RKO (cell line): ENCODE data around the gene LHPP.

ENCODE experiments used
- DNase-seq: peaks from one replicate; pipeline ENCODE4 v3.0.0-alpha.2; 2016; ENCODE audit warnings: low spot score

LHPP gene

DNA sequence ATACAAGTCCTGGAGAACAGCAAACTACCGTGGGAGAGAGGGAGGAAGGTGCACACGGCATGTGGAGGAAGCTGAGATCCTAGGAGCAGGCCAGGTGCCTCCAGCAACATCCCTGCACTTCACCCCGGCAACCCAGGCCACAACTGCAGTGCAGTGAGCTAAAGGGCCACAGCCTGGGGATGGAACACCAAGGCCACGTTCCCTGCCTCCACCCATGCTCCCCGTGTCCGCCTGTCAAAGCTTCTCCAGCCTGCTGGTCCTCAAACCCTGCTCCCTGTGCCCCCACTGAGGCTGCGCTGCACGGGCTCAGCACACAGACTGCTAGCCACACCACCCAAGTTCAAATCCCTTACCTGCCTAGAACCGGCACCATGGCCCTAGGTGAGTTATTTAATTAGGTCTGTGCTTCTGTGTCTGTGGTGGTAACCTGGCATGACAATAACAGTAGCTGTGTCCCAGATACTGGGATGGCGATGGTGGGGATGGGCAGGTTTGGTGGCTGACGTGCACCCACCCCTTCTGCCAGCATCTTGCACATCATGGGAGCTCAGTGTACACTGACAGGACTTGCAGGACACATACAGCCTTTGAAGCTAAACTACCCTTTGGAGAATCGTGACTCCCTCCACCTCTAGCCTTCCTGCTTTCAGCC is 197.1 kb downstream of the LHPP start:
- no peak for DNase-seq

DNA sequence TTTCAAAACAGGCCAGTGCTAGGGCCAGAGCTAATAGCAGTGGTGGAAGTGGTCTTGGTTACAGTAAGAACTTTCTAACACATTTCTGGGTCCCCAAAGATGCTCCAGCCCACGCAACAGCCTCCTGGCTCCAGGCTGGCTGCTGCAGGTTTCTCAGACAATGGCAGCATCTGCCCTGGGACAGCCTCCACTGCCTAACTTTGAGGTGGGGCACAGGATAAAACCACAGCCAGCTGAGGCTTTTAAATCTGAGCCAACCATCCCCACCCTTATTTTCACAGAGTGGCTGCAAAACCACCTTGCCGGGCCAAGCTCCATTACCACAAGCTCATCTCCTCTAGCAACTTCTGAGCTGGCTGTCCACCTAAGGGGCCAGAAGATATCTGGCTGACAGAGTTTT is 197.8 kb downstream of the LHPP start:
- no peak for DNase-seq

DNA sequence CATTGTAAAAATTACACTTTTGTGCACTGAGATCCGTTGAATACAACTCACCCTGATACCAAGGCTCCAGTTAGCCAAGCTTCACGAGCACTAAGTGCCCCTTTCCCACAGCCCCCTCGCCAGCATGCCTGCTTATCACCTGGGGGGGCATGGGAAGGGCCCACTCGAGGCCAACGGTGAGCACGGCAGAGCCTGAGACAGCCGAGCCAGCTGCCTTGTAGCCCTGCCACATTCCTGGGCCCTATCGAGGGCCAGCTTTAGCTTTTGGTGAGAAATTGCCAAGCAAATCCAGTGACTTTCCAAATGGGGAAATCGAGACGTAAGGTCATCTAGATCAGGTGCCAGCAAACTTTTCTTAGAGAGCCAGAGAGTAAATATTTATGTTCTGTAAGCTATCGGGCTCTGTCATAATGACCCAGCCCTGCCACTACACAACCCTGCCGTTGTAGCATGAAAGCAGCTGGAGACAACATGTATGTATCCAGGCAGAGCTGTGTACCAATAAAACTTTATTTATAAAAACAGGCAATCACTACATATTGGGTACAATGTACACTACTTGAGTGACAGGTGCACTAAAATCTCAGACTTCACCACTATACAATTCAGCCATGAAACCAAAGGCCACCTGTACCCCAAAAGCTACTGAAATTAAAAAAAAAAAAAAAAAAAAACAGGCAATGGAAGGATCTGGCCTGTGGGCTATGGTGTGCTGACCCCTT is 198.9 kb downstream of the LHPP start:
- DNase-seq = no peak

DNA sequence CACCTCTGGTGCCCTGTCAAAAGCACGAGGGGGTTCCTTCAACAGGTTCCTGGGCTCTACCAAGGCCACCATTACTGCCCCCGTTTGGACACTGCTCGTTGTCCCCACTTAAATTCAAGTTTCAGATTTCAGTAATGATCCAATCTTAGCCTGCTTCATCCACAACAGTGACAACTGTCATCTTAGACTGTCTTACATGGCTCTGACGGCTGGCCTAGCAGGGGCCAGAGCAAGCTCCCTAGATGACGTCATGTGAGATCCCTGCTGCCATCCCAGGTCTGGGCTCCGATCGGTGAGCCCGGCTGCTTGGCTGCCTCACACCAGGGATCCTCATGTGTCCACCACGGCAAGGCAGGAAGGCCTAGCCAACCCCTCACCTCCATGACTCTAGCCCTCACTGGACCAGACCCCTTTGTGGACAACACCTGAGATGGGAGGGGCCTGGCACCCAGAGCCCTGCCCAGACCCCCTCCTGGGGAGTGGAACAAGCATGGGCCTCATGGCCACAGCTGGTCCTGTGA is 200.1 kb downstream of the LHPP start:
- no peak for DNase-seq

DNA sequence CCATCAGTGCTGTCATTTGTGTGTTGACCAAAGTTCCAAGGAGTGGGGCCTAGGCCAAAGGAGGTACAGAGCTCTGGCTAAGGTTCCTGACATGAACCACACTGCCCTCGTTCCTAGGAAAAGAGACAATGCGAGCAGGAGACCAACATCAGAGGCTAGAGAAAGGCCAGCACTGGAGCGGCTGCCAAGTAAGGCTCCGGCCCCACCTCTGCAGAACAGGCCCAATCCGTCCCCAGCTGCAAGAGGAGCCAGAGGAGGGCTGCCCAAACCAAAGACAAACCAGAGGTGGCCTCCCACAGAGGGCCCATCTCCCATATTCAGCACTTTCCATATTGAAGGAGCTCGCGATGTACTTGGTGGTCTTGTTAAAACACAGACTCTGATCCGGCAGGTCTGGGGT is 201.6 kb downstream of the LHPP start:
- DNase-seq = no peak
